Spleen (tissue), 7 donors: Measurements from ENCODE around the gene AJM1.

Experiments
- POLR2A ChIP-seq, 3 donors: fragments of 450-650 bp; IDR thresholded peaks; one replicate each; pipeline ENCODE4 v1.5.1; 2017; ENCODE audit warnings: antibody characterized with exemption in 3 of 3, mild to moderate bottlenecking in 1 of 3
- POLR2AphosphoS5 ChIP-seq, 3 donors: sonication (generic); formaldehyde crosslinking; IDR thresholded peaks; one replicate each; pipeline ENCODE4 v1.5.1; 2017; ENCODE audit warnings: antibody characterized with exemption in 3 of 3
- TF ChIP-seq, protein P1 (sequence below), 11 experiments: fragments of 200-600 bp in 7 of 11; fragments of 450-650 bp in 4 of 11; sonication (generic) in 4 of 11; IDR thresholded peaks in 8 of 11; conservative IDR thresholded peaks in 3 of 11; 1 replicate in 7 of 11; 2 replicates in 4 of 11; pipeline versions ENCODE4 v1.4.0 to v1.8.0; 2016 to 2021; ENCODE audit warnings: antibody characterized with exemption in 11 of 11, inconsistent platforms in 4 of 11, mild to moderate bottlenecking in 1 of 11
- donor health status: DM: no; HTN: no; CAD: no; lungs with moderate emphysema.
- donor health status: DM: no; HTN: no; CAD: no.
- donor health status: DM: no; HTN: no; CAD: no.

DNA sequence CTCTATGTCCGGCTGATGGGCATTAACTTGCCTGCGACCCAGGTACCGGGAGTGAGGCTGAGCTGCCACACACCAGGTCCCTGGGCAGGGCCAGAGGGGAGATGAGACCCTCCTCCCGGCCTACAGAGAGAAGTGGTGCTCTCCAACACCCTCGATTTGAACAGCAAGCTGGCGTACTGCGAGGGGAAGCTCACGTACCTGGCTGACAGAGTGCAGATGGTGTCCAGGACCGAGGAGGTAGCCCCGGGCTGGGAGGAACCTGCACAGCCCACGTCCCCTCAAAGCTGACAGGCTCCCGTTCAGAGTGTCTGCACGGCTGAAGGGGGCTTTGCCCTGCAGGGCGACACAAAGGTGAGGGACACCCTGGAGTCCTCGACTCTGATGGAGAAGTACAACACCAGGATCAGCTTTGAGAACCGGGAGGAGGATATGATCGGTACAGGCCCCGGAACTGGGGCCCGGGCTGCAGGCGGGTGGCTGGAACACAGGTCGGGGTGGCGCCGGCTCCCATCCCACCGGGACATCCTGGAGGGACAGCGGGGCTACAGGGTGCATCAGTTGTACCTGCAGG lies 35.6 kb upstream of the AJM1 start:
- TF ChIP-seq, protein P1, sequence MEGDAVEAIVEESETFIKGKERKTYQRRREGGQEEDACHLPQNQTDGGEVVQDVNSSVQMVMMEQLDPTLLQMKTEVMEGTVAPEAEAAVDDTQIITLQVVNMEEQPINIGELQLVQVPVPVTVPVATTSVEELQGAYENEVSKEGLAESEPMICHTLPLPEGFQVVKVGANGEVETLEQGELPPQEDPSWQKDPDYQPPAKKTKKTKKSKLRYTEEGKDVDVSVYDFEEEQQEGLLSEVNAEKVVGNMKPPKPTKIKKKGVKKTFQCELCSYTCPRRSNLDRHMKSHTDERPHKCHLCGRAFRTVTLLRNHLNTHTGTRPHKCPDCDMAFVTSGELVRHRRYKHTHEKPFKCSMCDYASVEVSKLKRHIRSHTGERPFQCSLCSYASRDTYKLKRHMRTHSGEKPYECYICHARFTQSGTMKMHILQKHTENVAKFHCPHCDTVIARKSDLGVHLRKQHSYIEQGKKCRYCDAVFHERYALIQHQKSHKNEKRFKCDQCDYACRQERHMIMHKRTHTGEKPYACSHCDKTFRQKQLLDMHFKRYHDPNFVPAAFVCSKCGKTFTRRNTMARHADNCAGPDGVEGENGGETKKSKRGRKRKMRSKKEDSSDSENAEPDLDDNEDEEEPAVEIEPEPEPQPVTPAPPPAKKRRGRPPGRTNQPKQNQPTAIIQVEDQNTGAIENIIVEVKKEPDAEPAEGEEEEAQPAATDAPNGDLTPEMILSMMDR (IDR thresholded peaks at IDR 0.05 in 8 of 11, conservative IDR thresholded peaks at IDR 0.05 in 3 of 11) = no peak
- TF ChIP-seq POLR2A (IDR thresholded peaks at IDR 0.05) (no peak), POLR2AphosphoS5 (IDR thresholded peaks at IDR 0.05) (no peak)
